DMS79 (cell line): ENCODE data around the gene MTG2.

ENCODE experiments used
- DNase-seq: peaks from one replicate; lab custom pipeline; 2025; lab: John Stamatoyannopoulos, UW

The MTG2 gene

DNA sequence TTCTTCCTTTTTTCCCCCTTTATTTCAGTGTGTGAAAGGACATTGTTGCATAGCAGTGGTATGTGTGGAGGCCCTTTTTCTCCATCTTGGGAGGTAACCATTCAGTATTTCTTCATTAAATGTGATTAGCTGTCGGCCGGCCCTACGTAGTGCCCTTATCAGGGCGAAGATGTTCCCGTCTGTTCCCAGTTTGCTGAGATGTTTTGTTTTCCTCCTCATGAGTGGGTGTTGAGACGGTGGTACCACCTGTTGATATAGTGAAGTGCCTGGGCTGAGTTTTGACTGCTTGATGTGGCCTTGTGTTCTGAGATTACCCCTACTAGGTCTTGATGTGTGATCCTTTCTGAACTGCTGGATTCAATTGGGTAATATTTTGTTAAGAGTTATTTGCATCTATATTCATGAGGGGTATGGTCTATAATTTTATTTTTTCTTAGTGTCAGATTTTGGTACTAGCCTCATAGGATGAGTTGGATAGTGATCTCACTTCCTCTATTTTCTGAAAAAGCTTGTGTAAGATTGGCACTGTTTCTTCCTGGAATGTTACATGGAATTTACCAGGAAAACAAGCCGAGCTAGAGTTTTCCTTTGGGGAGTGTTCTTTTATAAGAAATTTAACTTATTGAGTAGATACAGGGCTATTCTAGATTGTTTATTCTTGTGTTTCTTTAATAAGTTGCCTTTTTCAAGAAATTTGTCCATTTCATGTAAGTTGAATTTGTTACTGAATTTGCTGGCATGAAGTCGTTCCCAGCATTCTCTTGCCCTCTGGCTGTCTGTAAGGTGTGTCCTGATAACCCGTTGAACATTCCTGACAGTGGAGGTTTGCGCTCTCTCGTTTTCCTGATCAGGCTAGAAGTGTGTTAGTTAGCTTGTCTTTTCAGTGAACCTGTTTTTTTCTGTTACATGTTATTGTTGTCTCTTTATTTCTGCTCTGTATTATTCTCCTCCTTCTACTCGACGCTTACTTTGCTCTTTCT lies 4.3 kb downstream of the MTG2 start:
- DNase-seq = no peak

DNA sequence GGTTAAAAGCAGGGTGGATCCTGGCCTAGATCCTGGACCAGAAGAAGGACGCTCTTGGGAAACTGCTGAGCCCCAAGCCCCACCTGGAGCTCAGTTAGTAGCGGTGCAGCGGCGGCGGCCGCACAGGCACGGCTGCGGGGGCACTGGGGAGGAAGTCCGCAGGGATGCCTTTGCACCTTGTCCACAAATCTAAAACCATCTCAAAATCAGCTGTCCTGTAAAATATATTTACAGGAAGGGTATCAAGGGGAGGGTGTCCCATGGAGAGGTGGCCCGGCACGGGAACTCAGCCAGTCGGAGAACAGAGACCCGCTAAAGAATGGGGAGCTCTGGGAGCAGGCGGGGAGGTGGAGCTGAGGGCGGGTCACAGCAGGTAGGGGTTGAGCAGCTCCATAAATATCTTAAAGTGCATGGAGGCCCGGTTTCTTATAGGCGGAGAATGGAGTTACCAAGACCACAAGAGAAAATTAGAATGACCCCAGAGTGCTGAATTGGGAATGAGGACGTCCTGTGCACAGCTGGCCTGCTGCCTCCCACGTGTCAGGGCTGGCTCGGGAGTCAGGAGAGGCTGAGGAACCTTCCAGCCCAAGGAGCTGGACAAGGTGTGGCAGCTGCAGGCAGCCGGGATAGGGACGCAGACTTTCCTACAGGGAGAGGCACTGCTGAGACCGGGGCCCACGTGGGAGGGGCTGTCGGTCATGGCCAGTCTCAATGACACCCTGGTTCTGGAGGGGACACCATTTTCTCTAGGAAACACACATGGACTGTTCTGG lies 8.0 kb downstream of the MTG2 start:
- no peak for DNase-seq

- no peak for DNase-seq
These were observed 9.1 kb downstream of the MTG2 start for GRCh38 chr20:62191781-62192559.

GRCh38 chr20:62192635-62193034 lies 9.8 kb downstream of the MTG2 start:
- DNase-seq = no peak

- no peak for DNase-seq
These were observed 10.5 kb downstream of the MTG2 start for GRCh38 chr20:62193079-62194025.

- no peak for DNase-seq
These were observed 12.2 kb downstream of the MTG2 start for GRCh38 chr20:62195075-62195405.

GRCh38 chr20:62195736-62196135 lies 12.9 kb downstream of the MTG2 start:
- no peak for DNase-seq

GRCh38 chr20:62196286-62196685 lies 13.5 kb downstream of the MTG2 start:
- DNase-seq = no peak

- DNase-seq = no peak
These were observed 14.5 kb downstream of the MTG2 start for GRCh38 chr20:62197311-62197710.

DNA sequence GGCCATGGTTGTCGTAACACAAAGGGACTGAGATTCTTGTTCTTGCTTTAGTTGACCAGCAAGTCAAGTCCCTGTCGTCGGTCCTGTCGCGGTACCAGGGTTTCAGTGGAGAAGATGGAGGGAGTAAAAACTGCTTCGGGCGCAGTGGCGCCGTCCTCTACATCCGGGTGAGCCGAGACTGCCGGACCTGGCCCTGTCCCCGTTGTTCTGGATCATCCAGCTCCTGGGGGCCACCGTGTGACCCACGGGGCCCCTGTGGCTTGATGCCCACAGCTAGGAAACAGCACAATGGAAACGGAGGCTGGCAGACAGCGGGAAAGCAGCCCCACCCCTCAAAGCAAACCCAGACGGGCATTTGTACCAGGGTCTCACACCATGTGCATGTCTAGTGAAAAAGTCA lies 15.0 kb downstream of the MTG2 start:
- no peak for DNase-seq

DNA sequence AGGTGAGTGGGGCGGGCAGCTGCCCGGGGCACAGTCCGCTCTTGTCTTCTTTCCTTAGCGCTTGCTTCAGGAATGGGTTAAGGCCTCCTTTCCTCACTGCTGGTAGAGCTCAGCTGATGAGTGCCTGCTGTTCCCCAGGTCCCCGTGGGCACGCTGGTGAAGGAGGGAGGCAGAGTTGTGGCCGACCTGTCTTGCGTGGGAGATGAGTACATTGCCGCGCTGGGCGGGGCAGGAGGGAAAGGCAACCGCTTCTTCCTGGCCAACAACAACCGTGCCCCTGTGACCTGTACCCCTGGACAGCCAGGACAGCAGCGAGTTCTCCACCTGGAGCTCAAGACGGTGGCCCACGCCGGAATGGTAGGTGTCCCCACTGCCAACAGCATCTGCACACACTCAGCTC lies 15.7 kb downstream of the MTG2 start:
- DNase-seq = no peak

DNA sequence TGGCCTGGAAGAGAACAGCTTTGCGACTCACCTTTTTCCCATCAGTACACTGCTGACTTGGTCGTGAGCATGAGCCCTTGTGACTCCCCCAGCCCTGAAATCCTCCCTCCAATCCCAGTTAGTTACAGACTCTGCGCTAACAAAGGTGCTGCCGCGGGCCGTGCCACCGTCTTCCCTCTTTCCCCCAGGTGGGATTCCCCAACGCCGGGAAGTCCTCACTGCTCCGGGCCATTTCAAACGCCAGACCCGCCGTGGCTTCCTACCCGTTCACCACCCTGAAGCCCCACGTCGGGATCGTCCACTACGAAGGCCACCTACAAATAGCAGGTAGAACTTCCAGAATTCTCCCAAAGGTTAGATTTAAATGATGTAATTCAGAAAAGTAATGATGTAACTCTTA lies 16.1 kb downstream of the MTG2 start:
- no peak for DNase-seq

GRCh38 chr20:62200491-62201172 lies 17.8 kb downstream of the MTG2 start:
- DNase-seq = no peak

GRCh38 chr20:62201173-62202082 lies 18.6 kb downstream of the MTG2 start:
- DNase-seq = peak; percentile 79

DNA sequence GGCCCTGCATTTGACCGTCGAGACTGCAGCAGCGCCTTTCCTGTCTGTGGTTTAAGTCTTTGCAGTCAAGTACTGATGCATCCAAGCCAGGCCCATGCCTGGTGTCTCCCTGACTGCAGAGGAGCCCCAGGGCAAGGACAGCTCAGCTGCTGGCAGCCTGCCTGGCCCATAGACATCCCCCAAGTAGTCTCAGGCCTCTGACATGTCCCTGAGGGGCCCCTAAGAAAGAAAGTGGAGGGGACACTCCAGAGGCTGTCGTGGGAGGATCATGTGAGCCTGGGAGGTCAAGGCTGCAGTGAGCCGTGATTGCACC lies 19.2 kb downstream of the MTG2 start:
- DNase-seq = peak; percentile 52

- DNase-seq = no peak
These were observed 20.0 kb downstream of the MTG2 start for GRCh38 chr20:62202676-62203377.

- DNase-seq = no peak
These were observed 20.7 kb downstream of the MTG2 start for GRCh38 chr20:62203378-62204030.

DNA sequence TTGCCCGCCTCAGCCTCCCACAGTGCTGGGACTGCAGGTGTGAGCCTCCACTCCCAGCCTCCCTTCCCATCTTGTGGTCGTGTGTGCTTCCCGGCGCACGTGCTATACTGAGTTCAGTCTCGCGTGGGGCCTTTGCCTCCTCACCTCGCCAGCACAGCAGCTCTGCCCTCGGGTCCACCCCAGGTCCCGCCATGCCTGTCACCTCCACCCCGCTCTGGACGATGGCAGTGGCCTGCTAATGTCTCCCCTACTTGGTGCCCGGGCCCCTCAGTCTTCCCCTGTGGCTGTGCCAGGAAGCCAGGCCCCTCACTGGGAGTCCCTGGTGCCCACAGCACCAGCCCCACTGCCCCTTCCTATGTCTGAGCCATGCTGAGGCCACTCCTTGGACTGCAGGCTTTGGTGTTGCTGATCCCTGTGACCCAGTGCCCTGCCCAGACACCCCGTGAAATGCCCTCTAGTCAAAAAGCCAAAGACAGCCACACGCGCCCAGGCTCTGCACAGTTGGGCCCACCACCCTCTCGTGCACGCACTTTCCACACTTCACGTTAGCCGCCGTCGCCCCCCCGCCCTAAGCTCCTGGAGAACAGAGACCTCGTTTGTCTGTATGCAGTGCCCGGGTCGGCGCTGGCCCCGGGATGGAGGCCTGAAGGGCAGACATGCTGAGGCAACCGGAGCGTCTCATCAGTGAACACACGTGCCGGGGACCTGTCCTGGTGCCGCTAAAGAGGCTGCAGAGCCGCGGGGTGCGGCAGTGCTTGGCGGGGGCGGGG lies 23.0 kb downstream of the MTG2 start:
- no peak for DNase-seq
